NCI-H524 treated with DMSO at 0.1 percent for 48 hours (cell line): ENCODE measurements around the gene ABLIM2.

ENCODE experiments used
- DNase-seq: peaks from one replicate; lab custom pipeline; 2025; lab: John Stamatoyannopoulos, UW

The ABLIM2 gene

GRCh38 chr4:8119877-8120276 lies 38.7 kb downstream of the ABLIM2 start:
- DNase-seq, result no peak

DNA sequence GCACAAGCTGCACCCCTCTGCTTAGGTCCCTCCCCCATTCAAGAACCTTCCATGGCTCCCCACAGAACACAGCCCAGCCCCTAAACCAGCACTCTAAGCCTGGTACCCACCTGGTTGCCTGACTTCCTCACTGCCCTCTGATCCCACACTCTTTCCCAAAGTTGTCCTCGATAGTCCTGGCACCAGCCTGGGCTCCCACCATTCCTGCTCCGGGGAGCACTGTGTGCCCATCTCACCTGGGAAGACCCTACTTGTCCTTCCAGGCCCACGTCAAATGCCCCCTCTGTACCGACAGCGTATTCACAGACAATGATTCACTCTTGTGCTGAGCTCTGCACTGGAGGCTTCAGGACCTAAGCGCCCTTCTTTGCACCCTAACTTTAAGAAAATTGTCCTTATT lies 40.1 kb downstream of the ABLIM2 start:
- no peak for DNase-seq

GRCh38 chr4:8118035-8118434 lies 40.6 kb downstream of the ABLIM2 start:
- DNase-seq, result peak; percentile 60

- DNase-seq, result no peak
Measured at GRCh38 chr4:8117278-8117682, 41.3 kb downstream of the ABLIM2 start.

DNA sequence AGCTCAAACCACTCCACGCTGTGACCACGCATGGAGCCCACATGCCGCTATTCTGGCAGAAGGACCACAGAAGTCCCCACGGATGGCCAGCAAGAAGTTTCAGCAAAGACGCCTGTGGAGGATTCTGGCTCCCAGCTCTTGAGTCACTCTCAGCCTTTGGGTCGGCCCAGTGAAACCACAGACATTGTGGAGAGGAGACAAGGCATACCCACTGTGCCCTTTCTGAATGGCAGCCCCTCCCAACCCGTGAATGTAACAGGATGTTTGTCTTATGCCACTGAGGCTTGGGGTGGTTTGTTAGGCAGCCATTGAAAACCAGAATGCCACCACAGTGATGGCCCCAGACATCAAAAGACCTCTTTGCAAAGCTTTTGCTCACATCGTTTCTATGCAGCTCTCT lies 42.7 kb downstream of the ABLIM2 start:
- no peak for DNase-seq

DNA sequence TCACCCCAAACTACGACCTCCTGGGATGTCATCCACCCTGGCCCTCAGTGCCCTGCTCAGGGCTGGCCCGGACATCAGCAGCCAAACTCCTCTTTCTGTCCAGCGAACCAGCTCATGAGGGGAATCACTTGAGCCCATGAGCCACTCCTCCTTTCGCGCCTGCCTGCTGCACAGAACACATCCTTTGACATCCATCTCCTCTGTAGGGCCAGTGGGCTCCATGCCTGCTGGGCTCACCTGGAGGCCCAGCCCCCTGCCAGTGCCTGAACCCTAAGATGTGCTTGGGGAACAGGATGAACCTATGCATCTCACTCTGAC lies 43.5 kb downstream of the ABLIM2 start:
- no peak for DNase-seq

DNA sequence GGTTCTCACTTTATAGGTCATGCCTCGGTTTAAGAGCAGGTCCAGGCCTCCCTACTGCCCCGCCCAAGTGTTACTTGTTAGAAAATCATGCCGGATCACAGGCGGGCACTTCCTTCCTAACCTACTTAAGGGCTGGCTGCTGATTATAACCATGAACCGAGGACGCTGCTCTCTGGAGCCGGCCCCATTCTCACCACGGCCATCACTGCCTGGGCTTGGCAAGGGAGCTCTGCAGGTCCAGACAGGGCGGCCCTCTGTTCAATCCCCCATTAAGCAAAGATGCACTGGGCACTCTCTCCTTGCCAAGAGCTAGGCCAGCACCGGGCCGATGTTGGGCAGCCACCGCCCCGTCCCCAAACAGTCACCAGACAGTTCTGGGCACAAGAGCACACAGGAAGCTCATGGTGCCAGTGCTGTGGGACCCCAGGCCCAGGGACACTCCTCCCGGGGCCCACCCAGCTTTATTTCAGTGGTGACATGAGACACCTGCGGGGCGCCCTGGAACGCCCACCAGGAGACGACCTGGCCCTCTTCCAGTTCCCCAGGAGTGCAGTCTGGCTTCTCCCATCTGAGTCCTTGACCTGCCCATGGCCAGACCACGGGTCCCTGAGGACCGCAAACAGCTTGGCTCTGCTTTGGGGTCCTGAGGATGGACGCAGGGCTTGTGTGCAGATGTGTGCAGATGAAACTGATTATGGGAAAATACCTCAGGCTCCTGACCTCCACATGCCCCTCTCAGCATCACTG lies 44.0 kb downstream of the ABLIM2 start:
- DNase-seq, result no peak

GRCh38 chr4:8113611-8114377 lies 44.8 kb downstream of the ABLIM2 start:
- DNase-seq, result no peak

- no peak for DNase-seq
Measured at GRCh38 chr4:8112672-8113071, 45.9 kb downstream of the ABLIM2 start.

GRCh38 chr4:8112036-8112576 lies 46.5 kb downstream of the ABLIM2 start:
- DNase-seq, result no peak

DNA sequence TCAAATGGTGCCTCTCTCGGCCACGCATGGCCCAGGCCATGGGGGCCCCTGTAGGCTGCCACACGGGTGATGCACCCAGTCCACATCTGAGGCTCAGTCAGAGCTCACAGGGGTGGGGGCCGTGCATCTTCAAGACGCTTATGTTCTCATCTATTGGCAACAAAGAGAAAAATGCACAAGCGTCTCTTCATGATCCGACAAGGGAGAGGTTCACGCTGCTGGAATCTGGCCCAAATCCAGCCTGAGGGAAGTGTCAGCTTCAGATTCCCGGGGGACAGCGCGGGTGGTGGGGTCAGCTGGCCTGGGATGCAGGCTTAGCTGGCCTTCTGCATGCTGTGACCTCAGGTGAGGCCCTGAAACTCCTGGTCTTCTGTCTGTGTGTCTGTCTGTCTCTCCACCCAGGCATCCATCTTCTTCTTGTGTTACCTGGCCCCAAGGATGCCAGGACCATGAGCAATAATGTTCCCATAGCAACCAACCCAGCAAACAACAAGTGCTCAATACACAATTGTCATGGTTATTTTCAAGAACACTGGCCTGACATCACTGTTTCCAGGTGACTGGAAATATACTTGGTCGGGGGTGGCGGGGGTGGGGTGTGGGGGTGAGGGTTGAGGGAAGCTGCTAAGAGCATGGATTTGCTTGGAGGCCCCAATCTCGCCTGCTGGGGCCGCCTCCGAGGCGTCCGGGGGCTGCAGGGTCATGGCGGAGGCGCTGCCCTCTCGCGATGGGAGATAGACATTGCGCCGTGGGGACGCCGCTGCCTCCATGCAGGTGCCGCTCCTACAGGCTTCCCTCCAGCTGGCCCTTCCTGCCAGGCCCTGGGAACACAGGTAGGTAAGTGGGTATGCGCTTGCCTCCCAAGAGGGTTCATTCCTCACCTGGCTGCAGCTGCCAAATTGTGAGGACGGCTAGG lies 48.3 kb downstream of the ABLIM2 start:
- no peak for DNase-seq

GRCh38 chr4:8109406-8110065 lies 49.1 kb downstream of the ABLIM2 start:
- DNase-seq, result no peak

DNA sequence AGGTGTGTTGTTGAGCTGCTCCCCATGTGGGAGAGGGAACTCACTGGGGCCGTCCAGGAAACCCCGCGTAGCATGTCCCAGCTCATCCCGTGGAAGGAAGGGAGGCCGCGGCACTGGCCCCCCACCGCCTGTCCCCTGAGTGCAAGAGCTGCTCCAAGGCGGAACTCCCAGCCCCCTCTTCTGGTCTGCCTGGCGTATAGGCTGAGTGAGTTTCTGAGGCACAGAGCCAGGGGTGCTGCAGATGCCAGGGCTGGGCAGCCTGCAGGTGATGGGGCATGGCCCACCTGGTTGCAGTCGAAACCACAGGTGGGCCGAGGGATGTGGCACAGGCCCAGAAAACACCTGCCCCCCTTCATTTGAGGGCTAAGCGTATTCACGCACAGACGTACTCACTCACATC lies 49.6 kb downstream of the ABLIM2 start:
- no peak for DNase-seq

GRCh38 chr4:8108261-8108660 lies 50.4 kb downstream of the ABLIM2 start:
- no peak for DNase-seq

- DNase-seq, result no peak
Measured at GRCh38 chr4:8107146-8107657, 51.4 kb downstream of the ABLIM2 start.

GRCh38 chr4:8106451-8107025 lies 52.1 kb downstream of the ABLIM2 start:
- no peak for DNase-seq

- DNase-seq, result no peak
Measured at GRCh38 chr4:8105306-8106100, 53.1 kb downstream of the ABLIM2 start.

DNA sequence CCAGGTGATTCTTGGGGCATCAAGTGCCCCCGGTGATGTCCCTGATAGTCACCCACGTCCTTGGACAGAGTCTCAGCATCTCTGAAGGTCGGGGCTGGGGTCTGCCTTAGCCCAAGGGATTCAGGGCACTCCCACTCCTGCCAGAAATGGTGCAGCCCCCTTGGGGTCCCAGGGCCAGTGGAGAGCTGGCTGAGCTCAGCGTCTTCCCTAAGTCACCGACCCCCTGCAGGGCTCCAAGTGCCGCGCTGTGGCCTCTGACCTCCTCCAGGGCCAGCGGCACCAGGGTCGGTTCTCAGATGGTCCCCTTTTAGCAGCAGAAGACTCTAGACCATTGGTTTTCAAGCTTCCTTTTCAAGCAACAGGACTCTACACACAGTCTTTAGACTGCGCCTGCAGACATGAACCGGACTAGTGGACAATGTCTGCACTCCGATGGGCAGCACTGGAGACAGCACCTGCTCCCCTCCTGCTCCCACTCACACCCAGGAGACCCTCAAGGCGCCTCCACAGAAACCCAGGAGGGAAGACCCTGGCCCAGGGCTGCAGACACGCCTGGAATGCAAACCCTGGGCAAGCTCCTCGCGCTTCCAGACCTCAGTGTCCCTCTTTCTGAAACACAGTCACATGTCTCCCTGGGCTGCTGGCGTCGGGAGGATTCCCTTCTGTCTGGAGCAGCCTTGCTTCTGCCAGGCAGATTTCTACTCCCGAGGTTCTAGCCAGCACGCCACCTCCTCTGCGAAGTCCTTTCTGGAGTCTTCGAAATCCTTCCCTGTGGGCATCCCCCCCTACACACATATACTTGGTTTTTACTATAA lies 53.9 kb downstream of the ABLIM2 start:
- DNase-seq, result no peak
